B cell (primary cell): Measurements from ENCODE around the gene ATP8B3. TPM values are rescaled to one million over a fixed set of nuclear protein-coding genes. Genes with fewer than 3 reads are reported as not detected.
A peak's percentile ranks its signal among the peaks of the same experiment; 100 is the strongest.

Experiments used
- ATAC-seq: fragments of 200-7000 bp; cut with Tn5 transposase; one replicate; pipeline ENCODE4 v1.10.0; 2021; ENCODE audit warnings: low read depth, mild to moderate bottlenecking, moderate number of reproducible peaks, moderate library complexity
- CTCF ChIA-PET: fragments of 350-600 bp; sonication (Branson Sonifier 250); formaldehyde crosslinking; loops from one replicate; lab custom pipeline; 2021; ENCODE audit warnings: antibody characterized with exemption, inconsistent platforms; lab: Charles Lee
- POLR2A ChIA-PET: fragments of 350-600 bp; sonication (Branson Sonifier 250); formaldehyde crosslinking; loops from one replicate; lab custom pipeline; 2021; ENCODE audit warnings: antibody characterized with exemption; lab: Charles Lee
- DNase-seq: peaks from one replicate; pipeline ENCODE4 v3.0.0; 2013
- H2AFZ ChIP-seq: 2 replicates; pipeline ENCODE4 v1.6.1; 2012; ENCODE audit warnings: mild to moderate bottlenecking, low read depth, low read length; ENCODE audit not compliant: insufficient read depth, poor library complexity, severe bottlenecking
- H3K27ac ChIP-seq, 2 donors: 1 replicate in 1 of 2; 2 replicates in 1 of 2; pipeline ENCODE4 v1.5.1; 2012 to 2013; ENCODE audit warnings: low read length in 2 of 2, mild to moderate bottlenecking in 2 of 2, moderate library complexity in 1 of 2
- H3K27me3 ChIP-seq, 4 experiments: fragments of 200-600 bp in 1 of 4; sonication (generic) in 1 of 4; replicated peaks in 1 of 4; 1 replicate in 2 of 4; 2 replicates in 2 of 4; pipeline versions ENCODE4 v1.6.1 to v1.7.0; 2013 to 2016; ENCODE audit warnings: low read length in 3 of 4, mild to moderate bottlenecking in 2 of 4, mixed read lengths in 1 of 4, moderate library complexity in 1 of 4; ENCODE audit not compliant: insufficient read depth in 4 of 4, control insufficient read depth in 3 of 4; ENCODE audit errors: control extremely low read depth in 1 of 4
- H3K36me3 ChIP-seq, 2 experiments: replicated peaks in 1 of 2; 1 replicate in 1 of 2; 2 replicates in 1 of 2; pipeline versions ENCODE4 v1.6.1 to v1.7.1; 2013; ENCODE audit warnings: low read length in 1 of 2; ENCODE audit not compliant: insufficient read depth in 2 of 2, control insufficient read depth in 1 of 2; ENCODE audit errors: control extremely low read depth in 1 of 2, extremely low read depth in 1 of 2
- H3K4me1 ChIP-seq, 2 donors: fragments of 200-600 bp in 1 of 2; sonication (generic) in 1 of 2; 1 replicate in 1 of 2; 2 replicates in 1 of 2; pipeline versions ENCODE4 v1.5.1 to v1.6.1; 2013 to 2017; ENCODE audit warnings: low read length in 2 of 2; ENCODE audit not compliant: control insufficient read depth in 2 of 2, insufficient read depth in 2 of 2
- H3K4me2 ChIP-seq: replicated peaks from 2 replicates; pipeline ENCODE3; 2012; ENCODE audit warnings: mild to moderate bottlenecking, low read depth, low read length; ENCODE audit not compliant: poor library complexity, severe bottlenecking
- H3K4me3 ChIP-seq, 5 experiments: fragments of 200-600 bp in 1 of 5; sonication (generic) in 1 of 5; 1 replicate in 3 of 5; 2 replicates in 2 of 5; pipeline versions ENCODE4 v1.5.1 to v1.7.0; 2011 to 2016; ENCODE audit warnings: low read length in 4 of 5, mild to moderate bottlenecking in 4 of 5, low read depth in 2 of 5, control low read depth in 1 of 5, moderate library complexity in 1 of 5; ENCODE audit not compliant: insufficient read depth in 1 of 5; ENCODE audit errors: control extremely low read depth in 1 of 5, extremely low read depth in 1 of 5
- H3K79me2 ChIP-seq: fragments of 200-600 bp; sonication (generic); one replicate; pipeline ENCODE4 v1.6.0; 2016; ENCODE audit warnings: low read length; ENCODE audit not compliant: control insufficient read depth, insufficient read depth
- H3K9ac ChIP-seq: fragments of 200-600 bp; sonication (generic); 2 replicates; pipeline ENCODE4 v1.6.1; 2017; ENCODE audit warnings: mild to moderate bottlenecking, low read length, moderate library complexity
- H3K9me3 ChIP-seq, 3 donors: one replicate each; pipeline versions ENCODE4 v1.6.1 to v1.7.1; 2013; ENCODE audit warnings: low read length in 2 of 3; ENCODE audit not compliant: control insufficient read depth in 2 of 3, insufficient read depth in 1 of 3; ENCODE audit errors: control extremely low read depth in 1 of 3
- H4K20me1 ChIP-seq: 2 replicates; pipeline ENCODE4 v1.6.0; 2012; ENCODE audit warnings: mild to moderate bottlenecking, low read length; ENCODE audit not compliant: insufficient read depth, control insufficient read depth, poor library complexity, severe bottlenecking
- H3K27ac Mint-ChIP-seq: one replicate; pipeline ENCODE4 v1.8.0; 2021; ENCODE audit warnings: mixed read lengths
- H3K27me3 Mint-ChIP-seq: one replicate; pipeline ENCODE4 v1.8.0; 2021; ENCODE audit warnings: mixed read lengths
- H3K4me1 Mint-ChIP-seq: one replicate; pipeline ENCODE4 v1.8.0; 2021; ENCODE audit warnings: mixed read lengths
- H3K4me3 Mint-ChIP-seq: one replicate; pipeline ENCODE4 v1.8.0; 2021; ENCODE audit warnings: mixed read lengths
- H3K9me3 Mint-ChIP-seq: one replicate; pipeline ENCODE4 v1.8.0; 2022; ENCODE audit warnings: mixed read lengths; ENCODE audit not compliant: insufficient read depth
- CTCF ChIP-seq: fragments of 200-600 bp; IDR thresholded peaks from one replicate; pipeline ENCODE4 v1.8.0; 2022; ENCODE audit warnings: antibody characterized with exemption, mild to moderate bottlenecking
- EZH2 ChIP-seq: IDR thresholded peaks from 2 replicates; pipeline ENCODE4 v1.6.1; 2012; ENCODE audit warnings: borderline replicate concordance, low read depth, mild to moderate bottlenecking, moderate library complexity, low read length; ENCODE audit not compliant: insufficient read depth, poor library complexity, severe bottlenecking
- WGBS: methylation state at CpG from one replicate; pipeline ENCODE4 v1.1.5; 2013; ENCODE audit warnings: missing lambda C conversion rate; ENCODE audit not compliant: insufficient coverage; 5-methylcytosine and 5-hydroxymethylcytosine counted together
- intact Hi-C: fragments of 100-400 bp; cut with micrococcal nuclease; formaldehyde crosslinking; loops from one replicate; pipeline ENCODE4 v1.10.0; 2022
- polyA plus RNA-seq: library from polyadenylated mRNA; depleted of rRNA; stranded (reverse); fragments of >200 nt; gene quantifications from 2 replicates; pipeline ENCODE4 v1.2.3, GENCODE V29; 2012
- total RNA-seq, 2 donors: library from RNA; stranded (reverse); fragments of 120-200 nt in 1 of 2; gene quantifications; 1 replicate in 1 of 2; 2 replicates in 1 of 2; pipeline versions ENCODE4 v1.2.3 to v1.2.4, GENCODE V29; 2013 to 2022

Gene ATP8B3
- total and polyA plus RNA-seq, 2 donors (not counting 1 experiment from before 2014, with no cell fraction given): 0.89 to 5.1 TPM

GRCh38 chr19:1860042-1860775 is 48.1 kb upstream of the ATP8B3 start:
- no peak overlapping the region for H3K4me3 Mint-ChIP-seq
- no peak for TF ChIP-seq EZH2
- TF ChIP-seq CTCF: no peak
- ATAC-seq: no peak
- peaks cover 56% of the 10 kb centered on the region for H3K4me1 Mint-ChIP-seq
- H3K9me3 ChIP-seq: no peaks in the 10 kb centered on the region
- intact Hi-C loops: loop anchor here (5.0 kb wide), 2 partner anchors 307 to 407 kb away; no protein-coding TSS in a partner anchor
- no peak overlapping the region for H3K9ac ChIP-seq
- peak overlapping the region; percentile 41 for H3K27ac Mint-ChIP-seq
- H4K20me1 ChIP-seq: peaks cover 69% of the 10 kb centered on the region
- WGBS: 64% methylated on average over 20 of the region's 32 CpGs
- H3K9me3 Mint-ChIP-seq: no peaks in the 10 kb centered on the region
- H3K4me2 ChIP-seq: peak overlapping the region; percentile 98
- no peaks in the 10 kb centered on the region for H3K27me3 ChIP-seq
- no peak overlapping the region for H2AFZ ChIP-seq
- H3K27ac ChIP-seq: peak overlapping the region; percentile 27 to 64
- ChIA-PET POLR2A (interaction anchor here (0.6 to 0.7 kb wide), 2 partner anchors 191 to 1190 kb away, joined by 3 read pairs; no protein-coding TSS in a partner anchor), CTCF (no interaction called here)
- peaks cover 48 to 68% of the 10 kb centered on the region in 2 donors for H3K4me1 ChIP-seq
- H3K4me3 ChIP-seq: no peak overlapping the region
- DNase-seq: peak; percentile 63
- peaks cover 62% of the 10 kb centered on the region for H3K79me2 ChIP-seq
- H3K36me3 ChIP-seq: no peaks in the 10 kb centered on the region
- H3K27me3 Mint-ChIP-seq: no peaks in the 10 kb centered on the region

- no peaks in the 10 kb centered on the region for H3K27me3 ChIP-seq
- 76% methylated on average over 15 of the region's 18 CpGs for WGBS
- intact Hi-C loops: no loop called here
- ChIA-PET CTCF (interaction anchor here (0.6 to 1.1 kb wide), 2 partner anchors 10 to 42 kb away, joined by 3 read pairs; no protein-coding TSS in a partner anchor), POLR2A (interaction anchor here (1.3 kb wide), 1 partner anchor 38 kb away, joined by 4 read pairs; no protein-coding TSS in a partner anchor)
- Mint-ChIP-seq H3K4me3 (peak overlapping the region; percentile 7), H3K9me3 (no peaks in the 10 kb centered on the region), H3K27ac (peak overlapping the region; percentile 84), H3K4me1 (peaks cover 64% of the 10 kb centered on the region), H3K27me3 (no peaks in the 10 kb centered on the region)
- peak overlapping the region; percentile 12 for H3K4me2 ChIP-seq
- H4K20me1 ChIP-seq: peaks cover 78% of the 10 kb centered on the region
- H3K4me1 ChIP-seq: peaks cover 51 to 71% of the 10 kb centered on the region in 2 donors
- H3K9ac ChIP-seq: no peak overlapping the region
- no peaks in the 10 kb centered on the region for H3K9me3 ChIP-seq
- H3K36me3 ChIP-seq: no peaks in the 10 kb centered on the region
- ATAC-seq: no peak
- peaks cover 65% of the 10 kb centered on the region for H3K79me2 ChIP-seq
- DNase-seq: no peak
- TF ChIP-seq CTCF (no peak), EZH2 (no peak)
- no peak overlapping the region for H2AFZ ChIP-seq
- peak overlapping the region in 1 of 2 donors; percentile 64 for H3K27ac ChIP-seq
- H3K4me3 ChIP-seq: no peak overlapping the region
Measured at GRCh38 chr19:1859331-1859781, 47.3 kb upstream of the ATP8B3 start.
